ENCODE measurements around the gene ZBTB39. TPM values are rescaled to one million over a fixed set of nuclear protein-coding genes. Genes with fewer than 3 reads are reported as not detected.
A peak's percentile ranks its signal among the peaks of the same experiment; 100 is the strongest.
"Not testable (repeated sequence)": the region's sequence is repeated elsewhere in the genome, so short reads cannot be mapped to it uniquely, and the experiment has no call there.

Gene ZBTB39
- 20.7 and 20.8 TPM in 2 replicates for total RNA-seq
- long read RNA-seq, full-length matches to known transcripts: 52 of 64 reads
- long read RNA-seq, partial matches to known transcripts: 0 of 64 reads
- long read RNA-seq, other reads (novel, unspliced or antisense): 12 of 64 reads

- peak; percentile 58 for TF ChIP-seq CTCF (IDR thresholded peaks at IDR 0.05; ENCODE audit: unreplicated experiment)
- DNase-seq (ENCODE audit: low spot score, unreplicated experiment): peak; percentile 64
- Mint-ChIP-seq H3K36me3 (ENCODE audit: insufficient read depth) (peaks cover 17% of the 10 kb centered on the region), H3K9me3 (ENCODE audit: low read depth) (no peaks in the 10 kb centered on the region), H3K4me1 (ENCODE audit: low read depth) (peaks cover 22% of the 10 kb centered on the region), H3K4me3 (ENCODE audit: low read depth) (peak within 1 kb of the TSS; percentile 87), H3K27ac (peak within 1 kb of the TSS; percentile 76), H3K27me3 (no peaks in the 10 kb centered on the region)
Observed at GRCh38 chr12:57005980-57006808, at the start of gene ZBTB39. ZBTB39 (minus strand) TSS chr12:57006546; CDS start chr12:57004917, 1,629 bp downstream.

GRCh38 chr12:57055824-57056223 is 49.5 kb upstream of the ZBTB39 start:
- no peak overlapping the region for H3K27ac Mint-ChIP-seq
- H3K9me3 Mint-ChIP-seq (ENCODE audit: low read depth): no peaks in the 10 kb centered on the region
- TF ChIP-seq CTCF (IDR thresholded peaks at IDR 0.05; ENCODE audit: unreplicated experiment): no peak
- DNase-seq (ENCODE audit: low spot score, unreplicated experiment): no peak
- H3K4me1 Mint-ChIP-seq (ENCODE audit: low read depth): no peaks in the 10 kb centered on the region
- H3K4me3 Mint-ChIP-seq (ENCODE audit: low read depth): no peak overlapping the region
- peaks cover 9% of the 10 kb centered on the region for H3K36me3 Mint-ChIP-seq (ENCODE audit: insufficient read depth)
- peaks cover 4% of the 10 kb centered on the region for H3K27me3 Mint-ChIP-seq

GRCh38 chr12:57053901-57054300 is 47.6 kb upstream of the ZBTB39 start:
- H3K4me1 Mint-ChIP-seq (ENCODE audit: low read depth); DNase-seq (ENCODE audit: low spot score, unreplicated experiment); H3K4me3 Mint-ChIP-seq (ENCODE audit: low read depth); H3K36me3 Mint-ChIP-seq (ENCODE audit: insufficient read depth); H3K9me3 Mint-ChIP-seq (ENCODE audit: low read depth); H3K27me3 Mint-ChIP-seq; H3K27ac Mint-ChIP-seq: not testable (repeated sequence)

GRCh38 chr12:57053146-57053545 is 46.8 kb upstream of the ZBTB39 start:
- H3K27ac Mint-ChIP-seq; H3K9me3 Mint-ChIP-seq (ENCODE audit: low read depth); H3K36me3 Mint-ChIP-seq (ENCODE audit: insufficient read depth); H3K4me1 Mint-ChIP-seq (ENCODE audit: low read depth); DNase-seq (ENCODE audit: low spot score, unreplicated experiment); H3K4me3 Mint-ChIP-seq (ENCODE audit: low read depth): not testable (repeated sequence)
- peaks cover 11% of the 10 kb centered on the region for H3K27me3 Mint-ChIP-seq

GRCh38 chr12:57051011-57051410 is 44.7 kb upstream of the ZBTB39 start:
- Mint-ChIP-seq H3K36me3 (ENCODE audit: insufficient read depth) (peaks cover 5% of the 10 kb centered on the region), H3K4me1 (ENCODE audit: low read depth) (peaks cover 5% of the 10 kb centered on the region), H3K27me3 (peaks cover 28% of the 10 kb centered on the region), H3K27ac (no peak overlapping the region), H3K9me3 (ENCODE audit: low read depth) (no peaks in the 10 kb centered on the region), H3K4me3 (ENCODE audit: low read depth) (no peak overlapping the region)
- no peak for TF ChIP-seq CTCF (IDR thresholded peaks at IDR 0.05; ENCODE audit: unreplicated experiment)
- DNase-seq (ENCODE audit: low spot score, unreplicated experiment): no peak

- H3K9me3 Mint-ChIP-seq (ENCODE audit: low read depth): no peaks in the 10 kb centered on the region
- peaks cover 5% of the 10 kb centered on the region for H3K4me1 Mint-ChIP-seq (ENCODE audit: low read depth)
- no peak within 1 kb of the TSS for H3K27ac Mint-ChIP-seq
- peaks cover 1% of the 10 kb centered on the region for H3K36me3 Mint-ChIP-seq (ENCODE audit: insufficient read depth)
- no peak for DNase-seq (ENCODE audit: low spot score, unreplicated experiment)
- H3K4me3 Mint-ChIP-seq (ENCODE audit: low read depth): no peak within 1 kb of the TSS
- peaks cover 37% of the 10 kb centered on the region for H3K27me3 Mint-ChIP-seq
- TF ChIP-seq CTCF (IDR thresholded peaks at IDR 0.05; ENCODE audit: unreplicated experiment): no peak
Observed at GRCh38 chr12:57049890-57050289, 43.5 kb upstream of the ZBTB39 start, which contains the start of gene MYO1A. MYO1A (minus strand) TSS chr12:57050129; CDS start chr12:57048323, 1,806 bp downstream.

Data from progenitor cell of endocrine pancreas (in vitro differentiated cells).